HCT116 (cell line): ENCODE measurements around the gene IRS1. TPM values are rescaled to one million over a fixed set of nuclear protein-coding genes. Genes with fewer than 3 reads are reported as not detected.

Source experiments
- ATAC-seq: fragments of 200-7000 bp; cut with Tn5 transposase; 2 replicates; pipeline ENCODE4 v1.9.1; 2020; ENCODE audit warnings: mild to moderate bottlenecking, moderate library complexity
- BruUV-seq: library from RNA; stranded (reverse); fragments of 400-500 nt; replicated peaks from 2 replicates; lab custom pipeline; 2021; lab: Mats Ljungman, UMichigan
- CTCF ChIA-PET: fragments of 300-600 bp; sonication (Branson Sonifier 250); formaldehyde crosslinking; loops from one replicate; lab custom pipeline; 2021; ENCODE audit warnings: antibody characterized with exemption; lab: Charles Lee
- POLR2A ChIA-PET: fragments of 300-600, 350-600 bp; sonication (Branson Sonifier 250); formaldehyde crosslinking; loops from one replicate; lab custom pipeline; 2021; ENCODE audit warnings: antibody characterized with exemption; lab: Charles Lee
- RAD21 ChIA-PET, 2 experiments: fragments of 300-600 bp; sonication (Branson Sonifier 250); formaldehyde crosslinking; loops; one replicate each; lab custom pipeline; 2023; ENCODE audit warnings: low total read pairs in 2 of 2; ENCODE audit not compliant: uncharacterized antibody in 2 of 2, unreplicated experiment in 2 of 2, low non-redundant PET in 1 of 2; lab: Charles Lee
- DNase-seq: peaks from one replicate; pipeline ENCODE4 v3.0.0-alpha.2; 2010; ENCODE audit warnings: low read depth, low spot score
- H2AFZ ChIP-seq: fragments of 200-600 bp; shearing (Covaris generic), sonication (generic); 2 replicates; pipeline ENCODE4 v1.6.1; 2017; ENCODE audit warnings: low read depth, mixed run types, mixed read lengths, antibody characterized with exemption, low read length; ENCODE audit not compliant: poor library complexity, severe bottlenecking
- H3K27ac ChIP-seq: 2 replicates; pipeline ENCODE4 v1.5.1; 2012; ENCODE audit warnings: low read depth, low read length
- H3K27me3 ChIP-seq: fragments of 200-600 bp; sonication (generic); 2 replicates; pipeline ENCODE4 v1.6.1; 2016; ENCODE audit warnings: mixed run types, low read length, mixed read lengths; ENCODE audit not compliant: insufficient read depth
- H3K36me3 ChIP-seq, 2 experiments: fragments of 200-500 bp in 1 of 2; fragments of 200-600 bp in 1 of 2; sonication (Bioruptor generic) in 1 of 2; sonication (generic) in 1 of 2; 2 replicates each; pipeline versions ENCODE4 v1.5.1 to v1.6.1; 2014 to 2016; ENCODE audit warnings: low read length in 2 of 2, inconsistent platforms in 1 of 2, mixed read lengths in 1 of 2, mixed run types in 1 of 2; ENCODE audit not compliant: insufficient read depth in 2 of 2, control insufficient read depth in 1 of 2
- H3K4me1 ChIP-seq, 2 experiments: fragments of 200-600 bp in 1 of 2; sonication (generic) in 1 of 2; 2 replicates each; pipeline versions ENCODE4 v1.5.1 to v1.6.1; 2012 to 2017; ENCODE audit warnings: low read length in 2 of 2, inconsistent platforms in 1 of 2, mild to moderate bottlenecking in 1 of 2, mixed read lengths in 1 of 2, mixed run types in 1 of 2, moderate library complexity in 1 of 2; ENCODE audit not compliant: insufficient read depth in 2 of 2, control insufficient read depth in 1 of 2
- H3K4me2 ChIP-seq: fragments of 200-600 bp; sonication (generic); 2 replicates; pipeline ENCODE4 v1.6.1; 2017; ENCODE audit warnings: mixed run types, low read length, mixed read lengths
- H3K4me3 ChIP-seq, 2 experiments: fragments of 200-600 bp in 1 of 2; sonication (generic) in 1 of 2; replicated peaks in 1 of 2; 2 replicates each; pipeline ENCODE4 v1.5.1; 2011 to 2016; ENCODE audit warnings: low read length in 2 of 2, control low read depth in 1 of 2, low read depth in 1 of 2, mild to moderate bottlenecking in 1 of 2, mixed read lengths in 1 of 2, mixed run types in 1 of 2
- H3K79me2 ChIP-seq: fragments of 200-600 bp; sonication (generic); 2 replicates; pipeline ENCODE4 v1.6.1; 2017; ENCODE audit warnings: mild to moderate bottlenecking, mixed run types, low read length, moderate library complexity, mixed read lengths; ENCODE audit not compliant: insufficient read depth
- H3K9ac ChIP-seq: fragments of 200-600 bp; sonication (generic); 2 replicates; pipeline ENCODE4 v1.6.1; 2016; ENCODE audit warnings: low read length, mixed read lengths
- H3K9me2 ChIP-seq: fragments of 200-600 bp; sonication (generic), shearing (Covaris generic); 2 replicates; pipeline ENCODE4 v1.6.1; 2017; ENCODE audit warnings: mixed run types, mild to moderate bottlenecking, moderate library complexity; ENCODE audit not compliant: insufficient read depth
- H3K9me3 ChIP-seq, 2 experiments: fragments of 200-500 bp in 1 of 2; fragments of 200-600 bp in 1 of 2; sonication (Bioruptor generic) in 1 of 2; sonication (generic) in 1 of 2; 2 replicates each; pipeline ENCODE4 v1.6.1; 2014 to 2017; ENCODE audit warnings: low read length in 2 of 2, mixed read lengths in 2 of 2, inconsistent platforms in 1 of 2, low read depth in 1 of 2, mild to moderate bottlenecking in 1 of 2, mixed run types in 1 of 2, moderate library complexity in 1 of 2; ENCODE audit not compliant: control insufficient read depth in 1 of 2, insufficient read depth in 1 of 2
- H4K20me1 ChIP-seq: fragments of 200-600 bp; sonication (generic), shearing (Covaris generic); 2 replicates; pipeline ENCODE4 v1.6.1; 2017; ENCODE audit warnings: mixed run types, mild to moderate bottlenecking, moderate library complexity; ENCODE audit not compliant: insufficient read depth
- CBX3 ChIP-seq: IDR thresholded peaks from 2 replicates; pipeline ENCODE4 v1.6.1; 2012; ENCODE audit warnings: low read depth
- CEBPB ChIP-seq: IDR thresholded peaks from 2 replicates; pipeline ENCODE4 v1.6.1; 2012; ENCODE audit warnings: low read depth
- CTCF ChIP-seq, 3 experiments: fragments of 200-600 bp in 1 of 3; sonication (generic) in 1 of 3; IDR thresholded peaks in 2 of 3; conservative IDR thresholded peaks in 1 of 3; 2 replicates each; pipeline ENCODE4 v1.5.1; 2012 to 2017; ENCODE audit warnings: low read depth in 2 of 3, low read length in 2 of 3, antibody characterized with exemption in 1 of 3, borderline replicate concordance in 1 of 3, control low read depth in 1 of 3, mild to moderate bottlenecking in 1 of 3, mixed read lengths in 1 of 3, mixed run types in 1 of 3, moderate library complexity in 1 of 3; ENCODE audit not compliant: insufficient read depth in 1 of 3
- EGR1 ChIP-seq: IDR thresholded peaks from 2 replicates; pipeline ENCODE4 v1.6.1; 2012; ENCODE audit warnings: low read depth
- EZH2phosphoT487 ChIP-seq: fragments of 200-600 bp; IDR thresholded peaks from 2 replicates; pipeline ENCODE4 v1.6.1; 2018; ENCODE audit warnings: antibody characterized with exemption, borderline replicate concordance
- FOSL1 ChIP-seq: IDR thresholded peaks from 2 replicates; pipeline ENCODE4 v1.6.1; 2012; ENCODE audit warnings: low read depth
- JUND ChIP-seq: IDR thresholded peaks from 2 replicates; pipeline ENCODE4 v1.6.1; 2012
- MAX ChIP-seq: IDR thresholded peaks from 2 replicates; pipeline ENCODE4 v1.6.1; 2012
- POLR2AphosphoS5 ChIP-seq: IDR thresholded peaks from 2 replicates; pipeline ENCODE4 v1.6.1; 2011; ENCODE audit warnings: mild to moderate bottlenecking, low read depth, low read length, moderate library complexity
- SIN3A ChIP-seq: IDR thresholded peaks from 2 replicates; pipeline ENCODE4 v1.6.1; 2012; ENCODE audit warnings: low read depth
- SP1 ChIP-seq: IDR thresholded peaks from 2 replicates; pipeline ENCODE4 v1.6.1; 2012; ENCODE audit warnings: low read depth
- SRF ChIP-seq: IDR thresholded peaks from 2 replicates; pipeline ENCODE4 v1.6.1; 2012; ENCODE audit warnings: low read depth
- TCF7L2 ChIP-seq: IDR thresholded peaks from 2 replicates; pipeline ENCODE4 v1.7.0; 2011; ENCODE audit warnings: borderline replicate concordance, inconsistent platforms; ENCODE audit not compliant: insufficient read depth, insufficient read length; ENCODE audit errors: extremely low read depth
- YY1 ChIP-seq: IDR thresholded peaks from 2 replicates; pipeline ENCODE4 v1.6.1; 2011; ENCODE audit warnings: low read length, low read depth, moderate library complexity, mild to moderate bottlenecking; ENCODE audit not compliant: insufficient replicate concordance; ENCODE audit errors: extremely low read depth
- ZBTB33 ChIP-seq: IDR thresholded peaks from 2 replicates; pipeline ENCODE4 v1.6.1; 2011; ENCODE audit warnings: mild to moderate bottlenecking, low read length, moderate library complexity; ENCODE audit not compliant: insufficient replicate concordance; ENCODE audit errors: extremely low read depth
- ZNF274 ChIP-seq: fragments of 200-500 bp; sonication (Bioruptor generic); IDR thresholded peaks from 2 replicates; pipeline ENCODE4 v1.6.1; 2014; ENCODE audit warnings: mild to moderate bottlenecking, low read depth, low read length, inconsistent platforms
- intact Hi-C: fragments of 100-400 bp; cut with micrococcal nuclease; formaldehyde crosslinking; loops from 2 replicates; pipeline ENCODE4 v1.10.0; 2022
- total RNA-seq: library from RNA; stranded (reverse); gene quantifications from one replicate; pipeline ENCODE4 v1.2.1, GENCODE V29; 2021; ENCODE audit not compliant: unreplicated experiment

IRS1 gene
- total RNA-seq, 1 experiment from 2014 or later, result 88.8 TPM

- RAD21 ChIA-PET, result no interaction called here
- Histone ChIP-seq H3K4me2 (peak overlapping the region; percentile 72), H3K36me3 (peaks cover 2 to 31% of the 10 kb centered on the region in 2 experiments; a peak in 2 of 4 replicates), H3K4me3 (no peak overlapping the region), H2AFZ (no peak overlapping the region), H3K27me3 (no peaks in the 10 kb centered on the region), H3K9me2 (no peaks in the 10 kb centered on the region), H3K79me2 (peaks cover 92% of the 10 kb centered on the region), H4K20me1 (no peaks in the 10 kb centered on the region), H3K4me1 (peaks cover 77 to 97% of the 10 kb centered on the region in 2 experiments), H3K9ac (peak overlapping the region; percentile 66), H3K9me3 (no peaks in the 10 kb centered on the region), H3K27ac (peak overlapping the region; percentile 96)
- POLR2A ChIA-PET, result interaction anchor here (0.8 to 1.8 kb wide), 5 partner anchors 23 to 575 kb away, joined by 3 to 5 read pairs (median 4); no protein-coding TSS in a partner anchor
- intact Hi-C loops, result no loop called here
- BruUV-seq, result TSS peak; percentile 83
- TF ChIP-seq POLR2AphosphoS5 (peak; percentile 37; the same call in 1 of the 2 replicates), EGR1 (no peak), CEBPB (peak; percentile 51; the same call in 1 of the 2 replicates), CTCF (IDR thresholded peaks at IDR 0.05 in 2 of 3, conservative IDR thresholded peaks at IDR 0.05 in 1 of 3; ENCODE audit: borderline replicate concordance in 1 of 3, insufficient read depth in 1 of 3, low read depth in 2 of 3, low read length in 2 of 3) (no peak), SIN3A (peak; percentile 56; the same call in 1 of the 2 replicates), ZNF274 (no peak), SP1 (peak; percentile 81), FOSL1 (peak; percentile 69), TCF7L2 (no peak), JUND (peak; percentile 82), EZH2phosphoT487 (no peak), SRF (peak; percentile 16; the same call in 1 of the 2 replicates), YY1 (peak; percentile 45), CBX3 (peak; percentile 27; the same call in 1 of the 2 replicates), MAX (peak; percentile 57; the same call in 1 of the 2 replicates), ZBTB33 (no peak)
- ATAC-seq, result peak; percentile 52
- DNase-seq, result peak; percentile 81
- CTCF ChIA-PET, result interaction anchor here (0.8 to 1.7 kb wide), 6 partner anchors 9 to 547 kb away, joined by 3 to 7 read pairs (median 4); partner anchors contain the start of gene IRS1
Observed at GRCh38 chr2:226760412-226761194, 39.0 kb downstream of the IRS1 start.
